Fibroblast of upper back skin (primary cell): ENCODE measurements around the gene PGAP1.
A peak's percentile ranks its signal among the peaks of the same experiment; 100 is the strongest.

Experiments used
- DNase-seq: peaks from one replicate; pipeline ENCODE4 v3.0.0-alpha.2; 2013

PGAP1 gene

GRCh38 chr2:196783431-196784094 is 142.9 kb downstream of the PGAP1 start:
- DNase-seq, result peak; percentile 41
